WTC11 (cell line): ENCODE measurements around the gene CMC2.

Experiments used
- ATF3 ChIP-seq: sonication (generic); formaldehyde crosslinking; conservative IDR thresholded peaks from 2 replicates; pipeline ENCODE4 v1.8.1; 2022; ENCODE audit warnings: mild to moderate bottlenecking, missing genetic modification reagents
- CTCF ChIP-seq: fragments of 200-600 bp; IDR thresholded peaks from 2 replicates; pipeline ENCODE4 v1.8.0; 2022; ENCODE audit warnings: antibody characterized with exemption
- FOXJ3 ChIP-seq: sonication (generic); formaldehyde crosslinking; IDR thresholded peaks from 2 replicates; pipeline ENCODE4 v1.9.0; 2021; ENCODE audit warnings: missing genetic modification reagents, mild to moderate bottlenecking, borderline replicate concordance
- JUN ChIP-seq: sonication (generic); formaldehyde crosslinking; IDR thresholded peaks from 2 replicates; pipeline ENCODE4 v1.8.0; 2023; ENCODE audit warnings: mild to moderate bottlenecking, missing genetic modification reagents
- MAX ChIP-seq: sonication (generic); formaldehyde crosslinking; IDR thresholded peaks from 2 replicates; pipeline ENCODE4 v1.8.0; 2022; ENCODE audit warnings: mild to moderate bottlenecking, missing genetic modification reagents
- MLX ChIP-seq: sonication (generic); formaldehyde crosslinking; IDR thresholded peaks from 2 replicates; pipeline ENCODE4 v1.8.1; 2023; ENCODE audit warnings: mild to moderate bottlenecking, missing genetic modification reagents, moderate library complexity
- NR1H2 ChIP-seq: sonication (generic); formaldehyde crosslinking; IDR thresholded peaks from 2 replicates; pipeline ENCODE4 v1.9.0; 2021; ENCODE audit warnings: mild to moderate bottlenecking, moderate library complexity, missing genetic modification reagents
- PREB ChIP-seq: sonication (generic); formaldehyde crosslinking; IDR thresholded peaks from 2 replicates; pipeline ENCODE4 v1.8.1; 2022; ENCODE audit warnings: mild to moderate bottlenecking, missing genetic modification reagents, moderate library complexity, borderline replicate concordance
- USF1 ChIP-seq: sonication (generic); formaldehyde crosslinking; IDR thresholded peaks from 2 replicates; pipeline ENCODE4 v1.8.0; 2022; ENCODE audit warnings: mild to moderate bottlenecking, missing genetic modification reagents
- USF2 ChIP-seq: sonication (generic); formaldehyde crosslinking; IDR thresholded peaks from 2 replicates; pipeline ENCODE4 v1.8.1; 2023; ENCODE audit warnings: mild to moderate bottlenecking, missing genetic modification reagents, moderate library complexity
- ZBTB43 ChIP-seq: sonication (generic); formaldehyde crosslinking; IDR thresholded peaks from 2 replicates; pipeline ENCODE4 v1.8.1; 2023; ENCODE audit warnings: mild to moderate bottlenecking, missing genetic modification reagents

GRCh38 chr16:81014672-81015071 is 8.0 kb upstream of the CMC2 start:
- no peak for TF ChIP-seq MAX (CRISPR knock-in tag)
- no peak for TF ChIP-seq CTCF
- TF ChIP-seq JUN: no peak
- no peak for TF ChIP-seq ATF3
- no peak for TF ChIP-seq PREB
- TF ChIP-seq MLX (CRISPR knock-in tag): no peak
- no peak for TF ChIP-seq USF1
- no peak for TF ChIP-seq NR1H2 (CRISPR knock-in tag)
- TF ChIP-seq ZBTB43 (CRISPR knock-in tag): no peak
- TF ChIP-seq FOXJ3 (CRISPR knock-in tag): no peak
- TF ChIP-seq USF2: no peak
